IMR-90 (cell line): ENCODE measurements around the gene BASP1.

Source experiments
- CHD1 ChIP-seq: IDR thresholded peaks from 2 replicates; pipeline ENCODE4 v1.6.1; 2012; ENCODE audit warnings: low read depth, low read length, improper control_type of control experiment
- SMC3 ChIP-seq: fragments of 150-350 bp; IDR thresholded peaks from 2 replicates; pipeline ENCODE4 v1.6.1; 2016; ENCODE audit warnings: low read depth, mild to moderate bottlenecking, antibody characterized with exemption, low read length, moderate library complexity
- TF ChIP-seq, protein P1 (sequence below): conservative IDR thresholded peaks from 2 replicates; pipeline ENCODE4 v1.5.1; 2012; ENCODE audit warnings: mild to moderate bottlenecking, low read depth, low read length, improper control_type of control experiment

DNA sequence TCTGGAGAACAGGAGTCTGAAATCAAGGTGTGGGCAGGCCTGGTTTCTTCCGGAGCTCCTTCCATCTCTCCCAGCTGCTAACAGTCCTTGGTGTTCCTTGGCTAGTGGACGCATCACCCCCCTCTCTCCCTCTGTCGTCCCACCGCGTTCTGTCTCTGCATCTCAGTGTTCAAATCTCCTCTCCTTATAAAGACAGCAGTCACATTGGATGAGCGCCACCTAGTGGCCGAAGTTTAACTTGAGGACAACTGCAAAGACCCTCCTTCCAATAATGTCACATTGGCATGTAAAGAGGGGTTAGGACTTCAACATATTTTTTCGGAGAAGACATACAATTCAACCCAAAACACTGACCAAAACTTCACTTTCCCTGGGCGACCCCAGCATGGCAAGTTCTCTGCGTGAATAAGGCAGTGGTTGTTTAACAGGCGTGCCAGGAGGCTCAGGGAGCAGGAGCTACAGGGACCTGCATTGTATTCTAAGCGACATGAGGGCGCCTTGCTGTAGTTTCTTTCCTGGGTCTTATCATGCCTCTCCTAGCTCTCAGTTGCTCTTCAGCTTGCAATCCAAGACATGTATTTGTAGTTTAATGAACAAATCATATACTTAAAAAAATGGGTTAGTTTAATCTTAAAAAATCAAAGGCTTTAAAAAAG is 27.9 kb upstream of the BASP1 start:
- TF ChIP-seq, protein P1, sequence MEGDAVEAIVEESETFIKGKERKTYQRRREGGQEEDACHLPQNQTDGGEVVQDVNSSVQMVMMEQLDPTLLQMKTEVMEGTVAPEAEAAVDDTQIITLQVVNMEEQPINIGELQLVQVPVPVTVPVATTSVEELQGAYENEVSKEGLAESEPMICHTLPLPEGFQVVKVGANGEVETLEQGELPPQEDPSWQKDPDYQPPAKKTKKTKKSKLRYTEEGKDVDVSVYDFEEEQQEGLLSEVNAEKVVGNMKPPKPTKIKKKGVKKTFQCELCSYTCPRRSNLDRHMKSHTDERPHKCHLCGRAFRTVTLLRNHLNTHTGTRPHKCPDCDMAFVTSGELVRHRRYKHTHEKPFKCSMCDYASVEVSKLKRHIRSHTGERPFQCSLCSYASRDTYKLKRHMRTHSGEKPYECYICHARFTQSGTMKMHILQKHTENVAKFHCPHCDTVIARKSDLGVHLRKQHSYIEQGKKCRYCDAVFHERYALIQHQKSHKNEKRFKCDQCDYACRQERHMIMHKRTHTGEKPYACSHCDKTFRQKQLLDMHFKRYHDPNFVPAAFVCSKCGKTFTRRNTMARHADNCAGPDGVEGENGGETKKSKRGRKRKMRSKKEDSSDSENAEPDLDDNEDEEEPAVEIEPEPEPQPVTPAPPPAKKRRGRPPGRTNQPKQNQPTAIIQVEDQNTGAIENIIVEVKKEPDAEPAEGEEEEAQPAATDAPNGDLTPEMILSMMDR = peak; percentile 78
- peak; percentile 81 for TF ChIP-seq SMC3
- no peak; the same call in 1 of the 2 replicates for TF ChIP-seq CHD1
